ENCODE measurements around the gene TRIM7. TPM values are rescaled to one million over a fixed set of nuclear protein-coding genes. Genes with fewer than 3 reads are reported as not detected.
A peak's percentile ranks its signal among the peaks of the same experiment; 100 is the strongest.

The TRIM7 gene
- total and polyA plus RNA-seq, 9 of the 15 experiments (the other 6 are each of a cell fraction or from before 2014, with no cell fraction given), result 2.6 to 14.9 (median 8.9) TPM

DNA sequence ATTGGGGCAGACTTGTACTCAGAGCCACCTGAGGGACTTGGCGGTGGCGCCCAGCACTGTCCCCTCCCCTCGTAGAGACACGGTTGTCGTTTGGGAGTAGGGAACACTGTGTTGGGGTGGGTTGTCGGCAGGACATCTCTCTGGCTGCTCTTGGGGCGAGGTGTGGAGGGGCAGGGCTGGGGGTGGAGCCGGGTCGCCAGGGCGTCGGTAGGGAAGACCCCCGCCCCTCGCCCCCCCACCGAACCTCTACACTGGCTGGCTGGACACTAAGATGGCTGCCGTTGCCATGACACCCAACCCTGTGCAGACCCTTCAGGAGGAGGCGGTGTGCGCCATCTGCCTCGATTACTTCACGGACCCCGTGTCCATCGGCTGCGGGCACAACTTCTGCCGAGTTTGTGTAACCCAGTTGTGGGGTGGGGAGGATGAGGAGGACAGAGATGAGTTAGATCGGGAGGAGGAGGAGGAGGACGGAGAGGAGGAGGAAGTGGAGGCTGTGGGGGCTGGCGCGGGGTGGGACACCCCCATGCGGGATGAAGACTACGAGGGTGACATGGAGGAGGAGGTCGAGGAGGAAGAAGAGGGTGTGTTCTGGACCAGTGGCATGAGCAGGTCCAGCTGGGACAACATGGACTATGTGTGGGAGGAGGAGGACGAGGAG, 18.9 kb upstream of the TRIM7 start (continued):
- TF ChIP-seq, protein P1, sequence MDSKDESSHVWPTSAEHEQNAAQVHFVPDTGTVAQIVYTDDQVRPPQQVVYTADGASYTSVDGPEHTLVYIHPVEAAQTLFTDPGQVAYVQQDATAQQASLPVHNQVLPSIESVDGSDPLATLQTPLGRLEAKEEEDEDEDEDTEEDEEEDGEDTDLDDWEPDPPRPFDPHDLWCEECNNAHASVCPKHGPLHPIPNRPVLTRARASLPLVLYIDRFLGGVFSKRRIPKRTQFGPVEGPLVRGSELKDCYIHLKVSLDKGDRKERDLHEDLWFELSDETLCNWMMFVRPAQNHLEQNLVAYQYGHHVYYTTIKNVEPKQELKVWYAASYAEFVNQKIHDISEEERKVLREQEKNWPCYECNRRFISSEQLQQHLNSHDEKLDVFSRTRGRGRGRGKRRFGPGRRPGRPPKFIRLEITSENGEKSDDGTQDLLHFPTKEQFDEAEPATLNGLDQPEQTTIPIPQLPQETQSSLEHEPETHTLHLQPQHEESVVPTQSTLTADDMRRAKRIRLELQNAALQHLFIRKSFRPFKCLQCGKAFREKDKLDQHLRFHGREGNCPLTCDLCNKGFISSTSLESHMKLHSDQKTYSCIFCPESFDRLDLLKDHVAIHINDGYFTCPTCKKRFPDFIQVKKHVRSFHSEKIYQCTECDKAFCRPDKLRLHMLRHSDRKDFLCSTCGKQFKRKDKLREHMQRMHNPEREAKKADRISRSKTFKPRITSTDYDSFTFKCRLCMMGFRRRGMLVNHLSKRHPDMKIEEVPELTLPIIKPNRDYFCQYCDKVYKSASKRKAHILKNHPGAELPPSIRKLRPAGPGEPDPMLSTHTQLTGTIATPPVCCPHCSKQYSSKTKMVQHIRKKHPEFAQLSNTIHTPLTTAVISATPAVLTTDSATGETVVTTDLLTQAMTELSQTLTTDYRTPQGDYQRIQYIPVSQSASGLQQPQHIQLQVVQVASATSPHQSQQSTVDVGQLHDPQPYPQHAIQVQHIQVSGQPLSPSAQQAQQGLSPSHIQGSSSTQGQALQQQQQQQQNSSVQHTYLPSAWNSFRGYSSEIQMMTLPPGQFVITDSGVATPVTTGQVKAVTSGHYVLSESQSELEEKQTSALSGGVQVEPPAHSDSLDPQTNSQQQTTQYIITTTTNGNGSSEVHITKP (IDR thresholded peaks at IDR 0.05; ENCODE audit: partially characterized antibody), result no peak
- TF ChIP-seq NCOR1 (IDR thresholded peaks at IDR 0.05) (no peak), PTTG1 (tag; IDR thresholded peaks at IDR 0.05; ENCODE audit: low read depth) (no peak), NFXL1 (CRISPR knock-in tag; IDR thresholded peaks at IDR 0.05) (no peak), GTF2E2 (tag; IDR thresholded peaks at IDR 0.05) (no peak), XRCC4 (IDR thresholded peaks at IDR 0.05; ENCODE audit: extremely low read depth, insufficient read depth, insufficient read length) (no peak), ZNF41 (CRISPR knock-in tag; conservative IDR thresholded peaks at IDR 0.05) (no peak), RBBP5 (IDR thresholded peaks at IDR 0.05; ENCODE audit: borderline replicate concordance, insufficient read depth, low read length, poor library complexity, severe bottlenecking) (no peak), NELFE (IDR thresholded peaks at IDR 0.05; ENCODE audit: insufficient read depth, insufficient read length) (no peak), NFE2L1 (tag; IDR thresholded peaks at IDR 0.05; ENCODE audit: borderline replicate concordance, low read depth) (no peak), ZC3H11A (IDR thresholded peaks at IDR 0.05; ENCODE audit: low read depth, low read length) (no peak), ZNF586 (CRISPR knock-in tag; conservative IDR thresholded peaks at IDR 0.05) (no peak), ZNF76 (CRISPR knock-in tag; IDR thresholded peaks at IDR 0.05; ENCODE audit: borderline replicate concordance) (no peak), RBM15 (IDR thresholded peaks at IDR 0.05; ENCODE audit: insufficient read depth, low read length) (no peak), POLR2AphosphoS2 (IDR thresholded peaks at IDR 0.05; ENCODE audit: low read length) (peak; percentile 83; the same call in 1 of the 2 replicates), ZNF699 (CRISPR knock-in tag; IDR thresholded peaks at IDR 0.05; ENCODE audit: insufficient replicate concordance) (no peak), NCOA2 (IDR thresholded peaks at IDR 0.05; ENCODE audit: partially characterized antibody in 2 of 2) (no peak), ZNF436 (CRISPR knock-in tag; IDR thresholded peaks at IDR 0.05) (no peak), ZNF316 (IDR thresholded peaks at IDR 0.05) (no peak), YY1 (IDR thresholded peaks at IDR 0.05; ENCODE audit: borderline replicate concordance in 1 of 3, control insufficient read depth in 1 of 3, extremely low read depth in 1 of 3, insufficient read depth in 3 of 3, insufficient read length in 1 of 3, insufficient replicate concordance in 2 of 3, low read depth in 1 of 3, low read length in 2 of 3) (peak; percentile 56 to 93 (median 84))
- TF ChIP-seq, protein P2, sequence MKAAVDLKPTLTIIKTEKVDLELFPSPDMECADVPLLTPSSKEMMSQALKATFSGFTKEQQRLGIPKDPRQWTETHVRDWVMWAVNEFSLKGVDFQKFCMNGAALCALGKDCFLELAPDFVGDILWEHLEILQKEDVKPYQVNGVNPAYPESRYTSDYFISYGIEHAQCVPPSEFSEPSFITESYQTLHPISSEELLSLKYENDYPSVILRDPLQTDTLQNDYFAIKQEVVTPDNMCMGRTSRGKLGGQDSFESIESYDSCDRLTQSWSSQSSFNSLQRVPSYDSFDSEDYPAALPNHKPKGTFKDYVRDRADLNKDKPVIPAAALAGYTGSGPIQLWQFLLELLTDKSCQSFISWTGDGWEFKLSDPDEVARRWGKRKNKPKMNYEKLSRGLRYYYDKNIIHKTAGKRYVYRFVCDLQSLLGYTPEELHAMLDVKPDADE (conservative IDR thresholded peaks at IDR 0.05; ENCODE audit: control insufficient read depth, low read depth, low read length), result no peak
- TF ChIP-seq, protein P3, sequence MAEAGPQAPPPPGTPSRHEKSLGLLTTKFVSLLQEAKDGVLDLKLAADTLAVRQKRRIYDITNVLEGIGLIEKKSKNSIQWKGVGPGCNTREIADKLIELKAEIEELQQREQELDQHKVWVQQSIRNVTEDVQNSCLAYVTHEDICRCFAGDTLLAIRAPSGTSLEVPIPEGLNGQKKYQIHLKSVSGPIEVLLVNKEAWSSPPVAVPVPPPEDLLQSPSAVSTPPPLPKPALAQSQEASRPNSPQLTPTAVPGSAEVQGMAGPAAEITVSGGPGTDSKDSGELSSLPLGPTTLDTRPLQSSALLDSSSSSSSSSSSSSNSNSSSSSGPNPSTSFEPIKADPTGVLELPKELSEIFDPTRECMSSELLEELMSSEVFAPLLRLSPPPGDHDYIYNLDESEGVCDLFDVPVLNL (CRISPR knock-in tag; IDR thresholded peaks at IDR 0.05; ENCODE audit: low read depth), result 0 out of 2 replicates have a peak, but pooled peaks have one; percentile 13
